KMS-11 (cell line): ENCODE results near the gene SCFD2.

Source experiments
- H2AFZ ChIP-seq: fragments of 200-600 bp; sonication (generic); 2 replicates; pipeline ENCODE4 v1.6.1; 2016; ENCODE audit warnings: antibody characterized with exemption, mixed run types, low read depth
- H3K27ac ChIP-seq: fragments of 200-600 bp; sonication (generic); 2 replicates; pipeline ENCODE4 v1.6.1; 2016; ENCODE audit warnings: mild to moderate bottlenecking, mixed run types
- H3K27me3 ChIP-seq: fragments of 200-600 bp; sonication (generic); 2 replicates; pipeline ENCODE4 v1.6.1; 2017; ENCODE audit warnings: mild to moderate bottlenecking, low read depth, mixed run types, moderate library complexity; ENCODE audit not compliant: insufficient read depth
- H3K36me3 ChIP-seq: fragments of 200-600 bp; sonication (generic); 2 replicates; pipeline ENCODE4 v1.6.1; 2017; ENCODE audit warnings: mild to moderate bottlenecking, mixed run types; ENCODE audit not compliant: insufficient read depth
- H3K4me1 ChIP-seq: fragments of 200-600 bp; sonication (generic); 2 replicates; pipeline ENCODE4 v1.6.1; 2016; ENCODE audit warnings: mild to moderate bottlenecking, low read depth, mixed run types; ENCODE audit not compliant: poor library complexity, severe bottlenecking
- H3K4me2 ChIP-seq: fragments of 200-600 bp; sonication (generic); 2 replicates; pipeline ENCODE4 v1.7.0; 2016; ENCODE audit warnings: mild to moderate bottlenecking, mixed run types
- H3K4me3 ChIP-seq: fragments of 200-600 bp; sonication (generic); IDR thresholded peaks from 2 replicates; pipeline ENCODE4 v1.6.1; 2017; ENCODE audit warnings: low read depth, low read length, mixed read lengths; ENCODE audit not compliant: insufficient read depth
- H3K79me2 ChIP-seq: fragments of 200-600 bp; sonication (generic); 2 replicates; pipeline ENCODE4 v1.6.1; 2016; ENCODE audit warnings: low read depth, mixed run types; ENCODE audit not compliant: insufficient read depth
- H3K9ac ChIP-seq: fragments of 200-600 bp; sonication (generic); 2 replicates; pipeline ENCODE4 v1.6.1; 2016; ENCODE audit warnings: mild to moderate bottlenecking, mixed run types
- H4K20me1 ChIP-seq: fragments of 200-600 bp; sonication (generic); 2 replicates; pipeline ENCODE4 v1.6.1; 2016; ENCODE audit warnings: mild to moderate bottlenecking, mixed run types; ENCODE audit not compliant: insufficient read depth
- CTCF ChIP-seq: fragments of 200-600 bp; sonication (generic); conservative IDR thresholded peaks from 2 replicates; pipeline ENCODE4 v1.6.1; 2017; ENCODE audit warnings: low read depth, mild to moderate bottlenecking, antibody characterized with exemption, low read length, moderate library complexity, mixed read lengths

SCFD2 gene

DNA sequence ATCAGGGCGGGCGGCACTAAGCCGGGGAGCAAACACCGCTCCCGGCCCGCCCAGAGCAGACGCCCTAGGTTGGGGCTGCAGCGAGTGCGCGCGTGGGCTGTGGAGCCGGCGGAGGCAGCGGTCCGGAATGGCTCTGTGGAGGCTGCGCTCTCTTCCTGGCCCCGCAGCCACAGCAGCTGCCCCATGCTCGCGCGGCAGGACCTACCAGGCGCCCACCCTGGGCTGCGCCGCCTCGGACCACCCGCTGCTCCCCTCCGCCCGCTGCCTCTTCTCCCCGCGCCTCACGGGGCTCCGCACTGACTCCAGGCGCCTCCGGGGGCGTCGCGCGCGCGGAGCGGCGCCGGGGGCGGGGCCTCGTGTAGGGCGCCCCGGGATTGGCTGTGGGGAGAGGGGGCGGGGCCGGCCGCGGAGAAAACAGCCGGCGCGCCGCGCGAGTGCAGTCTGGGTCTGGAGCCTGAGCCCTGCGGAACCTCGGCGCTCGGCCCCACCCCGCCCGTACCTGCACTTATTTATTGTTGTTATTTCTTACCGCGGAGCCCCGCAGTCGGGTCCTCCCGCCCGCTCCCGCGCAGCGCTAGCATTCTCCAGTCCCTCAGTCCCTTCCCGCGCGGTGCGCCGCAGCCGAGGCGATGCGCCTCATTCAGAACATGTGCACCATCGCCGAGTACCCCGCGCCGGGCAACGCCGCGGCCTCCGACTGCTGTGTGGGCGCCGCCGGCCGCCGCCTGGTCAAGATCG is 503.8 kb downstream of the SCFD2 start, which contains the start of gene RASL11B:
Gene RASL11B (plus strand): TSS at position 439 of the 738 bp plus-strand sequence. CDS start 191 bp downstream, at position 630.
- Histone ChIP-seq H3K4me2 (peak within 1 kb of the TSS; percentile 91), H4K20me1 (no peaks in the 10 kb centered on the region), H3K9ac (peak within 1 kb of the TSS; percentile 40; the same call in 1 of the 2 replicates), H3K36me3 (no peaks in the 10 kb centered on the region), H3K27ac (no peak within 1 kb of the TSS), H3K27me3 (no peaks in the 10 kb centered on the region), H3K79me2 (no peaks in the 10 kb centered on the region), H3K4me3 (peak within 1 kb of the TSS; percentile 84), H2AFZ (peak within 1 kb of the TSS; percentile 92), H3K4me1 (no peaks in the 10 kb centered on the region)
- no peak for TF ChIP-seq CTCF

DNA sequence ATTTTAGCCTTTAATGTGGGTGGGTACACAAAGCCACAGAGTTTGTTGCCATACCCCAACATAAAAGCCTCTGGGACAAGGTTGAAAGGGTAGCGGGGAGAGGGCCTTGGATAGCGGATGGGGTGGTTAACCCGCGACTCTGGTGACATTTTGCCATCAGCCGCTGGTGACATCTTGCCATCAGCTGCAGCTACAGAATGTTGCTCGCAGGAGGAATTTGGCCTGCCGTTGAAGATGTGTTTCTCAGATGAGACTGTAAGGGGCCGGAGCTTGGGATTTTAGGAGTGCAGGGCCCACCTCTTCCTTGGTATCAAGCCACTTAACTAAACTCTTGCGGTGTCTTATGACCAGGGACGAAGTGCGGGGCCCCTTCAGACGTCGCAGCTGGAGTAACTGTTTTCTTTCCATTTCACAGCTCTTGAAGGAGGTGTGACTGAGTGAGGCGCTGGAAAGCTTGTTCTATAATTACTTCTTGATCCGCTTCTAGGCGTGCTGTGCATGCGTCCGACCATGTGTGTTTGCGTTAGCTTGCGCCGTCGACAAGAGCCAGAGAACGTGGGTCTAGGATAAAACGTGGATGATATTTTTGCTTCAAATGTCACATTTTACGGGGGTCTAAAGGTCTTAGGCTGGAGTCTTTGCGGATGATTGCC is 504.6 kb downstream of the SCFD2 start:
- Histone ChIP-seq H3K36me3 (no peaks in the 10 kb centered on the region), H3K4me3 (peak overlapping the region; percentile 83), H4K20me1 (no peaks in the 10 kb centered on the region), H3K4me2 (peak overlapping the region; percentile 91), H3K27me3 (no peaks in the 10 kb centered on the region), H3K27ac (no peak overlapping the region), H3K79me2 (no peaks in the 10 kb centered on the region), H2AFZ (peak overlapping the region; percentile 92), H3K4me1 (no peaks in the 10 kb centered on the region), H3K9ac (peak overlapping the region; percentile 40; the same call in 1 of the 2 replicates)
- TF ChIP-seq CTCF: no peak

GRCh38 chr4:52860361-52860760 is 505.5 kb downstream of the SCFD2 start:
- no peaks in the 10 kb centered on the region for H3K36me3 ChIP-seq
- no peaks in the 10 kb centered on the region for H3K27me3 ChIP-seq
- H3K4me2 ChIP-seq: no peak overlapping the region
- no peaks in the 10 kb centered on the region for H4K20me1 ChIP-seq
- no peaks in the 10 kb centered on the region for H3K79me2 ChIP-seq
- H2AFZ ChIP-seq: no peak overlapping the region
- H3K27ac ChIP-seq: no peak overlapping the region
- no peak overlapping the region for H3K9ac ChIP-seq
- no peak for TF ChIP-seq CTCF
- no peak overlapping the region for H3K4me3 ChIP-seq
- no peaks in the 10 kb centered on the region for H3K4me1 ChIP-seq

- Histone ChIP-seq H3K36me3 (no peaks in the 10 kb centered on the region), H3K27me3 (no peaks in the 10 kb centered on the region), H3K27ac (no peak overlapping the region), H4K20me1 (no peaks in the 10 kb centered on the region), H3K9ac (no peak overlapping the region), H3K79me2 (no peaks in the 10 kb centered on the region), H3K4me1 (peaks cover 8% of the 10 kb centered on the region), H3K4me3 (no peak overlapping the region), H2AFZ (no peak overlapping the region), H3K4me2 (no peak overlapping the region)
- TF ChIP-seq CTCF: no peak
Observed at GRCh38 chr4:52856801-52857200, 509.1 kb downstream of the SCFD2 start.
